ENCODE results near the gene POLR2E.

- TF ChIP-seq CTCF (IDR thresholded peaks at IDR 0.05) = no peak
- TF ChIP-seq POLR2AphosphoS5 (IDR thresholded peaks at IDR 0.05) = no peak
- no peak for TF ChIP-seq POLR2A (IDR thresholded peaks at IDR 0.05)
Measured at GRCh38 chr19:1073063-1073955, 21.9 kb downstream of the POLR2E start.

Data from prostate gland (tissue), 2 donors.